H9 (cell line): Measurements from ENCODE around the gene TRPV4. TPM values are rescaled to one million over a fixed set of nuclear protein-coding genes. Genes with fewer than 3 reads are reported as not detected.

Experiments
- DNase-seq: peaks from one replicate; pipeline ENCODE4 v3.0.0-alpha.2; 2017
- H2AFZ ChIP-seq: one replicate; pipeline ENCODE4 v1.6.1; 2013; ENCODE audit warnings: mild to moderate bottlenecking, low read length, control low read depth, moderate library complexity
- H2AK5ac ChIP-seq: 2 replicates; pipeline ENCODE4 v1.6.1; 2013; ENCODE audit warnings: low read length, control low read depth, mixed read lengths; ENCODE audit not compliant: insufficient read length
- H2BK120ac ChIP-seq: one replicate; pipeline ENCODE4 v1.6.1; 2013; ENCODE audit warnings: low read depth, mild to moderate bottlenecking, low read length, control low read depth, inconsistent platforms; ENCODE audit not compliant: poor library complexity, severe bottlenecking
- H2BK12ac ChIP-seq: 2 replicates; pipeline ENCODE4 v1.6.1; 2013; ENCODE audit warnings: low read length, control low read depth, mixed read lengths, low read depth; ENCODE audit not compliant: insufficient read length
- H2BK15ac ChIP-seq: 2 replicates; pipeline ENCODE4 v1.6.1; 2013; ENCODE audit warnings: low read depth, low read length, control low read depth
- H2BK20ac ChIP-seq: one replicate; pipeline ENCODE4 v1.6.1; 2013; ENCODE audit warnings: low read depth, mild to moderate bottlenecking, low read length, control low read depth, inconsistent platforms; ENCODE audit not compliant: poor library complexity, severe bottlenecking
- H2BK5ac ChIP-seq: 2 replicates; pipeline ENCODE4 v1.6.1; 2013; ENCODE audit warnings: low read length, control low read depth, mixed read lengths; ENCODE audit not compliant: insufficient read length
- H3K14ac ChIP-seq: 2 replicates; pipeline ENCODE4 v1.6.1; 2013; ENCODE audit warnings: low read length, control low read depth; ENCODE audit not compliant: insufficient read depth
- H3K18ac ChIP-seq: 2 replicates; pipeline ENCODE4 v1.6.1; 2013; ENCODE audit warnings: low read depth, mild to moderate bottlenecking, mixed read lengths, low read length, control low read depth; ENCODE audit not compliant: insufficient read length
- H3K23ac ChIP-seq: 2 replicates; pipeline ENCODE4 v1.6.1; 2013; ENCODE audit warnings: low read length, control low read depth, mixed read lengths, low read depth; ENCODE audit not compliant: insufficient read length
- H3K23me2 ChIP-seq: 2 replicates; pipeline ENCODE4 v1.6.1; 2013; ENCODE audit warnings: low read depth, mild to moderate bottlenecking, mixed read lengths, low read length, control low read depth; ENCODE audit not compliant: insufficient read length, poor library complexity, severe bottlenecking
- H3K27ac ChIP-seq: 2 replicates; pipeline ENCODE4 v1.5.1; 2013; ENCODE audit warnings: low read length, control low read depth, mixed read lengths, low read depth; ENCODE audit not compliant: insufficient read length
- H3K27me3 ChIP-seq: 2 replicates; pipeline ENCODE4 v1.6.1; 2013; ENCODE audit warnings: low read length, control low read depth, inconsistent platforms; ENCODE audit not compliant: insufficient read depth
- H3K4ac ChIP-seq: 2 replicates; pipeline ENCODE4 v1.6.1; 2013; ENCODE audit warnings: low read depth, mild to moderate bottlenecking, control low read depth, inconsistent platforms, low read length, moderate library complexity
- H3K4me1 ChIP-seq: 2 replicates; pipeline ENCODE4 v1.6.1; 2013; ENCODE audit warnings: low read length, control low read depth, inconsistent platforms; ENCODE audit not compliant: insufficient read depth
- H3K4me2 ChIP-seq: 2 replicates; pipeline ENCODE4 v1.6.1; 2013; ENCODE audit warnings: low read length, control low read depth, mixed read lengths; ENCODE audit not compliant: insufficient read length, insufficient read depth
- H3K56ac ChIP-seq: 2 replicates; pipeline ENCODE4 v1.6.1; 2013; ENCODE audit warnings: low read depth, mild to moderate bottlenecking, mixed read lengths, low read length, control low read depth; ENCODE audit not compliant: insufficient read length
- H3K79me1 ChIP-seq: 2 replicates; pipeline ENCODE4 v1.6.1; 2013; ENCODE audit warnings: low read depth, mild to moderate bottlenecking, moderate library complexity, low read length, control low read depth, inconsistent platforms; ENCODE audit not compliant: insufficient read depth, poor library complexity, severe bottlenecking
- H3K79me2 ChIP-seq: 2 replicates; pipeline ENCODE4 v1.6.1; 2013; ENCODE audit warnings: low read length, control low read depth, inconsistent platforms; ENCODE audit not compliant: insufficient read depth
- H3K9ac ChIP-seq: 2 replicates; pipeline ENCODE4 v1.6.1; 2013; ENCODE audit warnings: low read length, control low read depth, mixed read lengths; ENCODE audit not compliant: insufficient read length; ENCODE audit errors: extremely low read depth
- H3K9me3 ChIP-seq: one replicate; pipeline ENCODE4 v1.6.1; 2013; ENCODE audit warnings: low read depth, low read length, inconsistent platforms; ENCODE audit not compliant: control insufficient read depth
- H3T11ph ChIP-seq: one replicate; pipeline ENCODE4 v1.6.1; 2013; ENCODE audit warnings: mild to moderate bottlenecking, low read length, control low read depth, inconsistent platforms
- H4K20me1 ChIP-seq: one replicate; pipeline ENCODE4 v1.6.1; 2013; ENCODE audit not compliant: control insufficient read depth, insufficient read length, insufficient read depth
- H4K5ac ChIP-seq: 2 replicates; pipeline ENCODE4 v1.6.1; 2013; ENCODE audit warnings: low read depth, mild to moderate bottlenecking, mixed read lengths, low read length, control low read depth; ENCODE audit not compliant: insufficient read length
- H4K8ac ChIP-seq: replicated peaks from 2 replicates; pipeline ENCODE4 v1.6.1; 2013; ENCODE audit warnings: low read length, control low read depth, mixed read lengths, low read depth; ENCODE audit not compliant: insufficient read length
- H4K91ac ChIP-seq: 2 replicates; pipeline ENCODE4 v1.6.1; 2013; ENCODE audit warnings: low read depth, mild to moderate bottlenecking, moderate library complexity, mixed read lengths, low read length, control low read depth; ENCODE audit not compliant: insufficient read length
- H3K27ac Mint-ChIP-seq, 3 experiments: 2 replicates in 2 of 3; 3 replicates in 1 of 3; pipeline ENCODE4 v1.8.0; 2020 to 2021; ENCODE audit warnings: mixed read lengths in 3 of 3, mild to moderate bottlenecking in 1 of 3, moderate library complexity in 1 of 3
- H3K27me3 Mint-ChIP-seq: 2 replicates; pipeline ENCODE4 v1.8.0; 2021; ENCODE audit warnings: low read depth, mild to moderate bottlenecking, moderate library complexity, mixed read lengths
- H3K36me3 Mint-ChIP-seq, 3 experiments: 2 replicates in 2 of 3; 3 replicates in 1 of 3; pipeline ENCODE4 v1.8.0; 2020 to 2021; ENCODE audit warnings: low read depth in 3 of 3, mixed read lengths in 3 of 3; ENCODE audit not compliant: insufficient read depth in 1 of 3
- H3K4me1 Mint-ChIP-seq, 2 experiments: 2 replicates each; pipeline ENCODE4 v1.8.0; 2020; ENCODE audit warnings: mixed read lengths in 2 of 2
- H3K4me3 Mint-ChIP-seq, 2 experiments: 2 replicates in 1 of 2; 3 replicates in 1 of 2; pipeline ENCODE4 v1.8.0; 2020 to 2021; ENCODE audit warnings: mild to moderate bottlenecking in 2 of 2, mixed read lengths in 2 of 2, moderate library complexity in 1 of 2
- H3K9me3 Mint-ChIP-seq, 2 experiments: 2 replicates in 1 of 2; 3 replicates in 1 of 2; pipeline ENCODE4 v1.8.0; 2020; ENCODE audit warnings: mild to moderate bottlenecking in 2 of 2, mixed read lengths in 2 of 2, moderate library complexity in 1 of 2
- CTCF ChIP-seq: fragments of 200-600 bp; sonication (generic); conservative IDR thresholded peaks from 3 replicates; pipeline ENCODE4 v1.8.0; 2021; ENCODE audit warnings: antibody characterized with exemption, mild to moderate bottlenecking
- WGBS: extraction: QIAGEN DNeasy Blood & Tissue Kit; methylation state at CpG from one replicate; pipeline ENCODE4 v1.1.7; 2013; ENCODE audit warnings: missing lambda C conversion rate, low lambda C conversion rate, mixed read lengths; ENCODE audit not compliant: insufficient read length; ENCODE audit errors: extremely low coverage; 5-methylcytosine and 5-hydroxymethylcytosine counted together
- total RNA-seq: library from RNA; stranded (reverse); gene quantifications from 2 replicates; pipeline ENCODE4 v1.2.1, GENCODE V29; 2021

TRPV4 gene
- total RNA-seq, 1 experiment from 2014 or later: 4.9 TPM

- H2BK5ac ChIP-seq: no peak overlapping the region
- H3K23ac ChIP-seq: no peak overlapping the region
- H3K27ac ChIP-seq: no peak overlapping the region
- H3K4me1 ChIP-seq: no peaks in the 10 kb centered on the region
- H3K79me1 ChIP-seq: no peaks in the 10 kb centered on the region
- no peak overlapping the region for H4K8ac ChIP-seq
- H3T11ph ChIP-seq: no peak overlapping the region
- H3K23me2 ChIP-seq: no peaks in the 10 kb centered on the region
- H3K27me3 ChIP-seq: no peaks in the 10 kb centered on the region
- Mint-ChIP-seq H3K4me1 (peaks cover 15% of the 10 kb centered on the region in 2 experiments), H3K9me3 (no peaks in the 10 kb centered on the region; a peak in 1 of 5 replicates), H3K4me3 (no peak overlapping the region), H3K36me3 (no peaks in the 10 kb centered on the region; a peak in 1 of 7 replicates), H3K27me3 (peaks cover 3% of the 10 kb centered on the region), H3K27ac (peak overlapping the region; percentile 29 to 81 (median 66); a peak in 5 of 7 replicates)
- no peak overlapping the region for H3K4ac ChIP-seq
- H2BK20ac ChIP-seq: no peak overlapping the region
- no peak overlapping the region for H3K14ac ChIP-seq
- H2BK15ac ChIP-seq: no peak overlapping the region
- H2BK120ac ChIP-seq: no peak overlapping the region
- no peak overlapping the region for H4K5ac ChIP-seq
- no peak overlapping the region for H2AK5ac ChIP-seq
- no peak overlapping the region for H2AFZ ChIP-seq
- H3K18ac ChIP-seq: no peak overlapping the region
- H3K79me2 ChIP-seq: no peaks in the 10 kb centered on the region
- H3K56ac ChIP-seq: no peak overlapping the region
- no peak overlapping the region for H3K4me2 ChIP-seq
- H2BK12ac ChIP-seq: no peak overlapping the region
- no peak overlapping the region for H3K9ac ChIP-seq
- WGBS: no CpG with 5 or more reads among the region's 7 CpGs
- no peak overlapping the region for H4K91ac ChIP-seq
- peak; percentile 73 for DNase-seq
- H4K20me1 ChIP-seq: no peaks in the 10 kb centered on the region
- no peaks in the 10 kb centered on the region for H3K9me3 ChIP-seq
- TF ChIP-seq CTCF: no peak
Measured at GRCh38 chr12:109840305-109841074, 7.3 kb upstream of the TRPV4 start.
